WERI-Rb-1 (cell line): ENCODE data around the gene TNFSF12.

Source experiments
- DNase-seq: peaks from one replicate; pipeline ENCODE4 v3.0.0-alpha.2; 2020
- H3K27ac ChIP-seq: fragments of 250-450 bp; sonication (Bioruptor Pico); 2 replicates; pipeline ENCODE4 v1.5.1; 2020; ENCODE audit warnings: mild to moderate bottlenecking, moderate library complexity
- H3K27me3 ChIP-seq: fragments of 250-450 bp; sonication (Bioruptor Pico); 2 replicates; pipeline ENCODE4 v1.5.1; 2021; ENCODE audit warnings: mild to moderate bottlenecking, low read depth, moderate library complexity; ENCODE audit not compliant: insufficient read depth, severe bottlenecking
- H3K36me3 ChIP-seq: fragments of 250-450 bp; sonication (Bioruptor Pico); 2 replicates; pipeline ENCODE4 v1.5.1; 2020; ENCODE audit warnings: mild to moderate bottlenecking, moderate library complexity
- H3K4me3 ChIP-seq: 2 replicates; pipeline ENCODE4 v1.5.1; 2011; ENCODE audit warnings: low read depth, mild to moderate bottlenecking, control low read depth, low read length
- H3K9me3 ChIP-seq: fragments of 250-450 bp; sonication (Bioruptor Pico); 2 replicates; pipeline ENCODE4 v1.5.1; 2021; ENCODE audit warnings: mild to moderate bottlenecking, moderate library complexity; ENCODE audit not compliant: severe bottlenecking
- TF ChIP-seq, protein P1 (sequence below): IDR thresholded peaks from 2 replicates; pipeline ENCODE4 v1.5.1; 2011; ENCODE audit warnings: low read depth, mild to moderate bottlenecking, control low read depth, inconsistent platforms, low read length

Gene TNFSF12, protein sequence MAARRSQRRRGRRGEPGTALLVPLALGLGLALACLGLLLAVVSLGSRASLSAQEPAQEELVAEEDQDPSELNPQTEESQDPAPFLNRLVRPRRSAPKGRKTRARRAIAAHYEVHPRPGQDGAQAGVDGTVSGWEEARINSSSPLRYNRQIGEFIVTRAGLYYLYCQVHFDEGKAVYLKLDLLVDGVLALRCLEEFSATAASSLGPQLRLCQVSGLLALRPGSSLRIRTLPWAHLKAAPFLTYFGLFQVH

DNA sequence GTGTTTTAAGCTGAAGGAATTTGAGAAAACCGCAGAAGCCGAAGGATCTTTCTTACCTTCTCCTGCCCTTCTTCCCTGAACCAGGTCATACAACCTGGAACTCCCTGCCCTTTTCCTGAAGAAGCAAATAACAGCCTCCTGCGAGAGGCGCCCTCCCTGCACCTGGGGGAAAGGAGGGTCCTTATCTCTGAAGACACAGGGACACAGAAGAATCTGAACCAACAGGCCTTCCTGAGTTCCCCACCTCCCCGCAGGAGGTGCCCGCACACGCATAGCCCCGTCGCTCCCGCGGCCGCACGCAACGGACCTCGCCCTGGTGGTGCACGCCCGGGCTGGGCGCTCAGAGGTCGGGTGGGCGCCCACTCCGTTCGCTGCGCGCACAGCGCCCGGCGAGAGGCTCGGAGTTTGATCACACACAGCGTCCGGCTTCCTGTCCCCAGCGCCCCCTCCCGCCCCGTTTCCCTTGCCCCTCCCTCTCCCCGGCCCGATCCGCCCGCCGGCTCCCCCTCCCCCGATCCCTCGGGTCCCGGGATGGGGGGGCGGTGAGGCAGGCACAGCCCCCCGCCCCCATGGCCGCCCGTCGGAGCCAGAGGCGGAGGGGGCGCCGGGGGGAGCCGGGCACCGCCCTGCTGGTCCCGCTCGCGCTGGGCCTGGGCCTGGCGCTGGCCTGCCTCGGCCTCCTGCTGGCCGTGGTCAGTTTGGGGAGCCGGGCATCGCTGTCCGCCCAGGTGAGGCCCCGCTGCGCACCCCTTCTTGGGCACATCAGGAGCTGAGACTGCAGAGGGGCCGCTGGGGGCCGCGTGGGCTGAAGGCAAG, at the start of gene TNFSF12:
Gene TNFSF12 (plus strand): TSS at position 474 of the 816 bp plus-strand sequence. CDS start 96 bp downstream, at position 570.
- TF ChIP-seq, protein P1, sequence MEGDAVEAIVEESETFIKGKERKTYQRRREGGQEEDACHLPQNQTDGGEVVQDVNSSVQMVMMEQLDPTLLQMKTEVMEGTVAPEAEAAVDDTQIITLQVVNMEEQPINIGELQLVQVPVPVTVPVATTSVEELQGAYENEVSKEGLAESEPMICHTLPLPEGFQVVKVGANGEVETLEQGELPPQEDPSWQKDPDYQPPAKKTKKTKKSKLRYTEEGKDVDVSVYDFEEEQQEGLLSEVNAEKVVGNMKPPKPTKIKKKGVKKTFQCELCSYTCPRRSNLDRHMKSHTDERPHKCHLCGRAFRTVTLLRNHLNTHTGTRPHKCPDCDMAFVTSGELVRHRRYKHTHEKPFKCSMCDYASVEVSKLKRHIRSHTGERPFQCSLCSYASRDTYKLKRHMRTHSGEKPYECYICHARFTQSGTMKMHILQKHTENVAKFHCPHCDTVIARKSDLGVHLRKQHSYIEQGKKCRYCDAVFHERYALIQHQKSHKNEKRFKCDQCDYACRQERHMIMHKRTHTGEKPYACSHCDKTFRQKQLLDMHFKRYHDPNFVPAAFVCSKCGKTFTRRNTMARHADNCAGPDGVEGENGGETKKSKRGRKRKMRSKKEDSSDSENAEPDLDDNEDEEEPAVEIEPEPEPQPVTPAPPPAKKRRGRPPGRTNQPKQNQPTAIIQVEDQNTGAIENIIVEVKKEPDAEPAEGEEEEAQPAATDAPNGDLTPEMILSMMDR: peak; percentile 11; the same call in 1 of the 2 replicates
- Histone ChIP-seq H3K36me3 (no peaks in the 10 kb centered on the region), H3K4me3 (peak within 1 kb of the TSS; percentile 60), H3K27me3 (no peaks in the 10 kb centered on the region), H3K27ac (no peak within 1 kb of the TSS), H3K9me3 (no peaks in the 10 kb centered on the region)
- peak; percentile 51 for DNase-seq

GRCh38 chr17:7499161-7499560, 49.7 kb upstream of the TNFSF12 start:
- TF ChIP-seq, protein P1: no peak
- Histone ChIP-seq H3K9me3 (no peaks in the 10 kb centered on the region), H3K27me3 (no peaks in the 10 kb centered on the region), H3K36me3 (peaks cover 96% of the 10 kb centered on the region), H3K27ac (no peak overlapping the region), H3K4me3 (no peak overlapping the region)
- DNase-seq: no peak

DNA sequence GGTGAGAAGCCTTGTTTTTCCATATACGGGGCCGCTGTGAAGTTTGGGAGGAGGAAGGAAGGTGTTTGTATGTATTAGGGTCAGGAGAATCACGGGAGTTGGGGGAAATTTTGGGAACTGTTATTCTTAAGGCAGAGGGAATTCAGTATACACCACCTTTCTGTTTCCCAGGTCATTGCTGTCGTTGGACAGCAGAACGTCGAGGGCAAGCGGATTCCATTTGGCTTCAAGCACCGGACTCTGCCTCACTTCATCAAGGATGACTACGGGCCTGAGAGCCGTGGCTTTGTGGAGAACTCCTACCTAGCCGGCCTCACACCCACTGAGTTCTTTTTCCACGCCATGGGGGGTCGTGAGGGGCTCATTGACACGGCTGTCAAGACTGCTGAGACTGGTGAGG, 47.1 kb upstream of the TNFSF12 start:
- TF ChIP-seq, protein P1: no peak

DNA sequence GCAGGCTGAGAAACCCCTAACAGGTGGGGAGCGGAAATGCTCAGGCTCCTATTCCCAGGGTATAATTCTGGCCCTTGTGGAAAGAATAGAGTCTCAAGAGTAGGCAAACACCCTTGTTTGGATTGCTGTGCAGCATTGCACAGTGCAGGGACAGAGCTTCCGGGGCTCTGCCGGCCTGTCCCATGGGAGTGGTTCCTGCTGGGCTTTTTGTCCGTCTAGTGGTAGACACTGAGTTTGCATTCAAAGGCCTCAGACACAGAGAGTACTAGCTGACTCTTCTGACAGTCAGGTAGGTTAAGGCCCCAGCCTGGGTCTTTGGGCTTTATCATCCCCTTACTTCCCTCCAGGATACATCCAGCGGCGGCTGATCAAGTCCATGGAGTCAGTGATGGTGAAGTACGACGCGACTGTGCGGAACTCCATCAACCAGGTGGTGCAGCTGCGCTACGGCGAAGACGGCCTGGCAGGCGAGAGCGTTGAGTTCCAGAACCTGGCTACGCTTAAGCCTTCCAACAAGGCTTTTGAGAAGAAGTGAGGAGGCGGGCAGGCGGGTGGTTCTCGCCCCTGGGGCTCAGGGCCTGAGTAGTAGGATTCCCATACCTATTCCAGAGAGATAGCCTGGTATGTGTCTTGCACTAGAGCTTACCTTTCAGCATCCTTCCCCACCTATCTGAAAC, 46.5 kb upstream of the TNFSF12 start:
- no peak overlapping the region for H3K27ac ChIP-seq
- no peaks in the 10 kb centered on the region for H3K9me3 ChIP-seq
- DNase-seq: no peak
- no peaks in the 10 kb centered on the region for H3K27me3 ChIP-seq
- peaks cover 100% of the 10 kb centered on the region for H3K36me3 ChIP-seq
- TF ChIP-seq, protein P1: no peak
- H3K4me3 ChIP-seq: no peak overlapping the region

More for the DNA sequence above, 47.1 kb upstream of the TNFSF12 start:
- no peak overlapping the region for H3K27ac ChIP-seq
- peaks cover 100% of the 10 kb centered on the region for H3K36me3 ChIP-seq
- H3K9me3 ChIP-seq: no peaks in the 10 kb centered on the region
- H3K27me3 ChIP-seq: no peaks in the 10 kb centered on the region
- DNase-seq: no peak
- no peak overlapping the region for H3K4me3 ChIP-seq

- Histone ChIP-seq H3K4me3 (no peak overlapping the region), H3K36me3 (peaks cover 100% of the 10 kb centered on the region)
- TF ChIP-seq, protein P1: peak; percentile 53
Observed at GRCh38 chr17:7502987-7503386, 45.9 kb upstream of the TNFSF12 start.

More at GRCh38 chr17:7502987-7503386, 45.9 kb upstream of the TNFSF12 start:
- no peak for DNase-seq
- H3K27me3 ChIP-seq: no peaks in the 10 kb centered on the region
- H3K9me3 ChIP-seq: no peaks in the 10 kb centered on the region
- no peak overlapping the region for H3K27ac ChIP-seq
